Gastroesophageal sphincter (tissue), 3 donors: Measurements from ENCODE around the gene MEIS3.

Experiments used
- CTCF ChIP-seq, 4 experiments: fragments of 200-600 bp in 2 of 4; fragments of 450-650 bp in 2 of 4; sonication (generic) in 1 of 4; IDR thresholded peaks; one replicate each; pipeline ENCODE4 v1.5.1; 2017 to 2019; ENCODE audit warnings: antibody characterized with exemption in 4 of 4, mild to moderate bottlenecking in 2 of 4, moderate library complexity in 2 of 4
- EP300 ChIP-seq: sonication (generic); formaldehyde crosslinking; IDR thresholded peaks from one replicate; pipeline ENCODE4 v1.6.1; 2017; ENCODE audit warnings: antibody characterized with exemption, mild to moderate bottlenecking
- POLR2A ChIP-seq, 2 donors: fragments of 450-650 bp; IDR thresholded peaks; one replicate each; pipeline ENCODE4 v1.6.1; 2017; ENCODE audit warnings: antibody characterized with exemption in 2 of 2, mild to moderate bottlenecking in 2 of 2, moderate library complexity in 1 of 2
- POLR2AphosphoS5 ChIP-seq: sonication (generic); formaldehyde crosslinking; IDR thresholded peaks from one replicate; pipeline ENCODE4 v1.6.1; 2017; ENCODE audit warnings: antibody characterized with exemption

- TF ChIP-seq CTCF (IDR thresholded peaks at IDR 0.05) (no peak), EP300 (no peak), POLR2AphosphoS5 (no peak), POLR2A (IDR thresholded peaks at IDR 0.05) (no peak)
Measured at GRCh38 chr19:47407417-47407774, 11.9 kb downstream of the MEIS3 start.
